Spleen (tissue), 7 donors: Measurements from ENCODE around the gene IPMK.

ENCODE experiments used
- POLR2A ChIP-seq, 3 donors: fragments of 450-650 bp; IDR thresholded peaks; one replicate each; pipeline ENCODE4 v1.5.1; 2017; ENCODE audit warnings: antibody characterized with exemption in 3 of 3, mild to moderate bottlenecking in 1 of 3
- TF ChIP-seq, protein P1 (sequence below), 11 experiments: fragments of 200-600 bp in 7 of 11; fragments of 450-650 bp in 4 of 11; sonication (generic) in 4 of 11; IDR thresholded peaks in 8 of 11; conservative IDR thresholded peaks in 3 of 11; 1 replicate in 7 of 11; 2 replicates in 4 of 11; pipeline versions ENCODE4 v1.4.0 to v1.8.0; 2016 to 2021; ENCODE audit warnings: antibody characterized with exemption in 11 of 11, inconsistent platforms in 4 of 11, mild to moderate bottlenecking in 1 of 11
- donor health status: DM: no; HTN: no; CAD: no; lungs with moderate emphysema.
- donor health status: DM: no; HTN: no; CAD: no.
- donor health status: DM: no; HTN: no; CAD: no.

DNA sequence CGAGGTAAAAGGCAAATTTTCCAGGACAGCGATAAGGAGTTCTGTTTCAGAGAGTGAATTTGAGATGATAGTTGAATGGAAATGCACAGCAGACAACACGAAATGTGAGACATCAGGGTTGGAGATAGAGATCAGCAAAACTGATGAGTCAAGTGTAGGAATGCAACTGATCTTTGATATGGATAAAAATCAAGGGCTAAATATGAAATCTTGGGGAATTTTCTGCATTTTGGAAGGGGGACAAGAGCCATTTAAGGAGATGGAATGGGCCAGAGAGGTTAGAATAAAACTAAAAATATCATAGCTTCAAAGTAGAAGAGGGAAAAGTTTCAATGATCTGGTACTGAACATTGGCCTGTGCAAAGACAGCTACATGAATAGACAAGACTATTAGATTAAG is 12.8 kb upstream of the IPMK start:
- TF ChIP-seq, protein P1, sequence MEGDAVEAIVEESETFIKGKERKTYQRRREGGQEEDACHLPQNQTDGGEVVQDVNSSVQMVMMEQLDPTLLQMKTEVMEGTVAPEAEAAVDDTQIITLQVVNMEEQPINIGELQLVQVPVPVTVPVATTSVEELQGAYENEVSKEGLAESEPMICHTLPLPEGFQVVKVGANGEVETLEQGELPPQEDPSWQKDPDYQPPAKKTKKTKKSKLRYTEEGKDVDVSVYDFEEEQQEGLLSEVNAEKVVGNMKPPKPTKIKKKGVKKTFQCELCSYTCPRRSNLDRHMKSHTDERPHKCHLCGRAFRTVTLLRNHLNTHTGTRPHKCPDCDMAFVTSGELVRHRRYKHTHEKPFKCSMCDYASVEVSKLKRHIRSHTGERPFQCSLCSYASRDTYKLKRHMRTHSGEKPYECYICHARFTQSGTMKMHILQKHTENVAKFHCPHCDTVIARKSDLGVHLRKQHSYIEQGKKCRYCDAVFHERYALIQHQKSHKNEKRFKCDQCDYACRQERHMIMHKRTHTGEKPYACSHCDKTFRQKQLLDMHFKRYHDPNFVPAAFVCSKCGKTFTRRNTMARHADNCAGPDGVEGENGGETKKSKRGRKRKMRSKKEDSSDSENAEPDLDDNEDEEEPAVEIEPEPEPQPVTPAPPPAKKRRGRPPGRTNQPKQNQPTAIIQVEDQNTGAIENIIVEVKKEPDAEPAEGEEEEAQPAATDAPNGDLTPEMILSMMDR (IDR thresholded peaks at IDR 0.05 in 8 of 11, conservative IDR thresholded peaks at IDR 0.05 in 3 of 11): no peak
- no peak for TF ChIP-seq POLR2A (IDR thresholded peaks at IDR 0.05)
